Rectal smooth muscle tissue (tissue), 1 donor: Measurements from ENCODE around the gene FAM13B.

Experiments used
- H3K27ac ChIP-seq: one replicate; pipeline ENCODE4 v1.7.0; 2013; ENCODE audit warnings: low read depth, low read length, inconsistent platforms
- H3K27me3 ChIP-seq: one replicate; pipeline ENCODE4 v1.7.0; 2013; ENCODE audit warnings: low read length; ENCODE audit not compliant: control insufficient read depth, insufficient read depth
- H3K36me3 ChIP-seq: one replicate; pipeline ENCODE4 v1.7.0; 2013; ENCODE audit warnings: low read length; ENCODE audit not compliant: control insufficient read depth, insufficient read depth
- H3K4me1 ChIP-seq: one replicate; pipeline ENCODE4 v1.7.0; 2013; ENCODE audit warnings: low read length; ENCODE audit not compliant: control insufficient read depth, insufficient read depth
- H3K4me3 ChIP-seq: one replicate; pipeline ENCODE4 v1.7.0; 2013; ENCODE audit warnings: low read length
- H3K9ac ChIP-seq: one replicate; pipeline ENCODE4 v1.7.0; 2013; ENCODE audit warnings: low read length

The FAM13B gene

DNA sequence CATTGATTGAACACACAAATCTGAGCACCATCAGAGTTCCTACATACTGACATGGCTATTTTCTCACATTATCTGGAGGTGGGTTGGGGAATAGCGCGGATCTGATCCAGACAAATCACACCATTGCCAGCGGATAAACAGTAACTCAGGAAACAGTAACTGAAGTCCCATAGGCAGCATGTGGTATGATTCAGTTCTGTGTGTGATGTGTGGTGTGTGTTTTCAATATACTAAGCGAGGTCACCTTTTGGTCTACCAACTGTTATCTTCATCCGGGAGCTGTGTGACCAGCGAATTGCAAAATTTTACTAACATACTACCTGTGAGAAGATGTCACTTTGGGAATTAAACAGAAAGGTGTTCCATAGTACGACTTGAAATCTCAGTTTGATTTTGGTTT lies 93.5 kb downstream of the FAM13B start:
- no peaks in the 10 kb centered on the region for H3K27me3 ChIP-seq
- no peak overlapping the region for H3K27ac ChIP-seq
- H3K4me3 ChIP-seq, result no peak overlapping the region
- H3K36me3 ChIP-seq, result peaks cover 23% of the 10 kb centered on the region
- H3K4me1 ChIP-seq, result no peaks in the 10 kb centered on the region
- H3K9ac ChIP-seq, result no peak overlapping the region

DNA sequence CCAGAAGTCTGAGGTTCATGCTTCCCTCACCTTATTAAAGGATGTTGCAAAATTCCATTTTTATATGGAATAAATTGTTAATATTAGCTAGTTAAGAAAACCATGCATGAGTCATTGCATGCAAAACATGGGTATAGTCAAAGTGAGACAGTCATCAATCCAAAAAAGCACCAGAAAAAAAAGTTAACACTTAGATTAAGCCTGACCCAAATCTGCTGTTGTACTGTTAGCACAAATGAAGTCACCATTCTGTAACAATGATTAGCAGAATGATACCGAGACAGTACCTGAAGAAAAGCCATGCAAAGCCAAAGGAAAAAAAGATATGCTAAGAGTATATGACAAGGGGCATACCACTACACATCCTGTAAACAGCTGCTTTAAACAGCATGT lies 94.1 kb downstream of the FAM13B start:
- Histone ChIP-seq H3K9ac (no peak overlapping the region), H3K27ac (no peak overlapping the region), H3K27me3 (no peaks in the 10 kb centered on the region), H3K4me3 (no peak overlapping the region), H3K36me3 (peaks cover 23% of the 10 kb centered on the region), H3K4me1 (peaks cover 1% of the 10 kb centered on the region)

DNA sequence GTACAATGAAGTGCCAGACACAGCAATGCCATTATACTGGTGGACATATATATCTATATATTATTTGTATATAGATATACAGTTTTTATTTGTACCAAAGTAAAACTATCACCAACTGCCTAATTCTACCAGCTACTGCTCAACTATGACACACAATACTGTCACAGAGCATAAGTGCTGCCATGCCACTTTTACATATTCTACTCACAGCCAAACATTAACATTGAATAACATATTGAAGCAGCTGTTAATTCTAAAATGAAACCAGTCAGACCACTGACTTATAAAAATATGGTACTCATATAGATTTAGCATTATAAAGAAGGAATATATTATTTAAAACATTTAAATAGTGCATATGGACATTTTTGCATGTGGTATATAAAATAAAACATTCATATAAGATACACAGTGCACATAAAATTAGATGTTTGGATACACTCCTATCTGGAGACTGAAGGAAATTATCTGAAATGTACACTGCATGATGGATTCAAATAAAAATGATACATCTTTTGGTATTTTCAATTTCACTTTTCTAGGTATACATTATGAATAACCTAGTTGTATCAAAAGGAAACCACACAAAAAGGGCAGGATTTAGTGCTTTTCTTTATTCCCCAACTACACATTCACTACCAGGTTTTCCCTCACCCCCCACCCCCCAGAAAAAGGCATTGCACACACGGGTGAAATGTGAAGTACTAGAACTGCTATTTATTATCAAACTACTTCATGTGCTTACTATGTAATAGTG lies 94.7 kb downstream of the FAM13B start:
- no peak overlapping the region for H3K4me3 ChIP-seq
- H3K36me3 ChIP-seq, result peaks cover 23% of the 10 kb centered on the region
- peaks cover 7% of the 10 kb centered on the region for H3K4me1 ChIP-seq
- H3K27me3 ChIP-seq, result no peaks in the 10 kb centered on the region
- H3K9ac ChIP-seq, result no peak overlapping the region
- no peak overlapping the region for H3K27ac ChIP-seq

DNA sequence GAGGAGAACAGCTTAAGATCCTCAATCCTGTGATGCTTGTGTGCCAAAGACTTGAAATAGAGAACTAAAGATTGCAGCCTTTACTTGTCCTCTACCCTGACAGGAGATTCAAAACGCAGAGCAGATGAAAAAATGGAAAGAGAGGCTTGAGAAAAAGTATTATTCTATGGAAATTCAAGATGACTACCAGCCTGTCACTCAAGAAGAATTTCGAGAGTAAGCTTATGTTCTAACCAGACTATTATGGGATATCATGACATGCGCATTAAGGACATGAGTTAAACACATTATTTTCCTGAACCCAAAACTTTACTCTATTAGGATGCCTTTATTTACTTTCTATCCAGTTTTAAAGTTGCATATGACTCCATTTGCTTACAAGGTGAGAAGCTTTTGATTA lies 97.2 kb downstream of the FAM13B start:
- H3K27me3 ChIP-seq, result no peaks in the 10 kb centered on the region
- H3K4me1 ChIP-seq, result peaks cover 8% of the 10 kb centered on the region
- H3K36me3 ChIP-seq, result peaks cover 17% of the 10 kb centered on the region
- H3K9ac ChIP-seq, result no peak overlapping the region
- no peak overlapping the region for H3K4me3 ChIP-seq
- no peak overlapping the region for H3K27ac ChIP-seq

DNA sequence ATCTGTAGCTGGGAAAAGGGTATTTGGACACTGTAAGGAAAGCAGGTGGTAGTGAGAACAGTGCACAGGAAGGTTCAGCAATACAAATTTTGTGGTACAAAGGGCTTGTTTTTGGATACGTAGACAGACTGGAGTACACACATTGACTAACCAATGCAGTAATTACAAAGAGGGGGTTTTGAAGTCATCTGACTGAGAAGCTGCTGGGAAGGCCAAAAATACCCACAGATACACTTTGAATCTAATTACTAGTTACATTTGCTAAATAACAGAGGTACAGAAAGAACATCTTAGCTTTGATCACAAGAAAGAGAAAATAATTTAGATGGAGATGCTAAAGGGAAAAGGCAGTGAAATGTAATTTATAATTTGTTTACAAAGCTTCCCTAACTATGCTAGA lies 97.7 kb downstream of the FAM13B start:
- no peak overlapping the region for H3K4me3 ChIP-seq
- H3K27ac ChIP-seq, result no peak overlapping the region
- no peak overlapping the region for H3K9ac ChIP-seq
- H3K27me3 ChIP-seq, result no peaks in the 10 kb centered on the region
- peaks cover 8% of the 10 kb centered on the region for H3K4me1 ChIP-seq
- peaks cover 17% of the 10 kb centered on the region for H3K36me3 ChIP-seq

DNA sequence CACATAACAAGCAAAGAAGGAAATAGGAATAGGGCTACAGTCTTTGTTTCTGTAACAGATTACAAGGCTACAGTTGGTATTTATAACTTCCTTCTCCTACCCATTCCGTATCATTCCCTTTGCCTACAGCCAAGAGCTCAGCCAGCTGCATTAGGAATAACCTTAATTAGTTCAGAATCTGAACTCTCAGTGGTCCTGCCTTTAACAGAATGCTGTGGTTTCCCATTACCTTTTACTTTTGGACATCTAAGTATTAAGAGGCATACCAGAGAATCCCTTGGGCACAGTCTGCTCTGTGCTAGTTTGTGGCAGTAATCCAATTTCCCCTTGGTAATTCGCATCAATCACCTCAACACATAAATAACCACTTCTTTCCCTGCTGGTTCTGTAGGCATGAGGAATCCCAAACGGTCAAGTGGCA lies 99.4 kb downstream of the FAM13B start:
- Histone ChIP-seq H3K36me3 (peaks cover 5% of the 10 kb centered on the region), H3K9ac (no peak overlapping the region), H3K27me3 (no peaks in the 10 kb centered on the region), H3K4me3 (no peak overlapping the region), H3K27ac (no peak overlapping the region), H3K4me1 (peaks cover 8% of the 10 kb centered on the region)

DNA sequence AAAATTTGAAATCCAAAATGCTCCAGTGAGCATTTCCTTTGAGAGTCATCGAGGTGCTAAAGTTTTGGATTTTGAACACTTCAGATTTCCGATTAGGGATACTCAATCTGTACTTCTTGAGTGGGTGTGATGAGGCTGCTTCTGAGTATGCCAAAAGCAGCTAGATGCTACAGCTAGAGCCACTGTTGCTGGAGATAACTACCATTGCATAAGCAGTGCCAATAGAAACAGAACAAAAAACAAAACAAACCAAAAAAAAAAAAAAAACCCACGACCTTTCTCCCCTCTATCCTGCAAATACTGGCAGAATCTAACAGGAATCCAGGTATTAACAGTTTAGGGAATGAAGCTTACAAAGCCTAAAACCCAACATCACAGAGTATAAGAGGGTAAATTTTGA lies 100.1 kb downstream of the FAM13B start:
- Histone ChIP-seq H3K4me1 (peaks cover 8% of the 10 kb centered on the region), H3K36me3 (peaks cover 3% of the 10 kb centered on the region), H3K27ac (no peak overlapping the region), H3K9ac (no peak overlapping the region), H3K4me3 (no peak overlapping the region), H3K27me3 (no peaks in the 10 kb centered on the region)

DNA sequence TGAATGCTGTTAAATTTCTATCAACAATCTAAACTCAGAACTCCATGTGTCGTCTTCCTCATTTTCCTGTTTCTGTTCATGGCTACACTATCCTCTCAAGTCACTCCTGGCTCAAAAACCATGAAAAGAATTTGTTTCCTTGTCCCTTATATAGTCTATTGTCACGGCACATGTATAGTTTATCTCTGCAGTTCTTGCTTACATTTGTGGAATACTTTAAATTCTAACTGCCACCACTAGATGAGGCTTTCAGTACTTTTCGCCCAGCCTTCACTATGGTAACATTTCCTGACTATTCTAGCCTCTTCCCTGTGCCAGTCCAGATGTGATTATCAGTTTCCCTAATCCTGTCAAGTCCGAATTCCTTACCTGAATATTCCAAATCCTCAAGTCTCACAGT lies 109.0 kb downstream of the FAM13B start:
- no peak overlapping the region for H3K9ac ChIP-seq

DNA sequence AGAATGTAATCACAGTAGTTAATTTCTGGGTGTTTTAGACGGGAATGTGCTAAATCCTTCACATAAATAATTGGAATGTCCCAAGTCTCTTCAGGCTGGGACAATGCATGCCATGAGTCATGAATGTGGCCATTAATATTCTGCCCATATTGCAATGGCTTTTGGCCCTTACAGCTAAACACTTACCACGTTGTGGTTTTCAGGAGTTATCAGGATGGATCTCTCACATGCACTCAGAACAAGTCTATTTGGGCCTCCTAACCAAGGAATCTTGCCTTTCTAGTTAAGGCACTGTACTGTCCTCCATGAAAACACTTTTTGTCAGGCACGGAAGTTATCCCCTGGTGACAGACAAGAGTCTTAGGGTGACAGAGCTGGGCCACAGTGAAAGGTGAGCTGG lies 110.9 kb downstream of the FAM13B start:
- no peak overlapping the region for H3K4me3 ChIP-seq
- no peak overlapping the region for H3K9ac ChIP-seq
- H3K36me3 ChIP-seq, result no peaks in the 10 kb centered on the region
- no peaks in the 10 kb centered on the region for H3K27me3 ChIP-seq
- no peaks in the 10 kb centered on the region for H3K4me1 ChIP-seq
- H3K27ac ChIP-seq, result no peak overlapping the region

More for the DNA sequence above, 109.0 kb downstream of the FAM13B start:
- Histone ChIP-seq H3K4me1 (no peaks in the 10 kb centered on the region), H3K27me3 (no peaks in the 10 kb centered on the region), H3K27ac (no peak overlapping the region), H3K36me3 (no peaks in the 10 kb centered on the region), H3K4me3 (no peak overlapping the region)

DNA sequence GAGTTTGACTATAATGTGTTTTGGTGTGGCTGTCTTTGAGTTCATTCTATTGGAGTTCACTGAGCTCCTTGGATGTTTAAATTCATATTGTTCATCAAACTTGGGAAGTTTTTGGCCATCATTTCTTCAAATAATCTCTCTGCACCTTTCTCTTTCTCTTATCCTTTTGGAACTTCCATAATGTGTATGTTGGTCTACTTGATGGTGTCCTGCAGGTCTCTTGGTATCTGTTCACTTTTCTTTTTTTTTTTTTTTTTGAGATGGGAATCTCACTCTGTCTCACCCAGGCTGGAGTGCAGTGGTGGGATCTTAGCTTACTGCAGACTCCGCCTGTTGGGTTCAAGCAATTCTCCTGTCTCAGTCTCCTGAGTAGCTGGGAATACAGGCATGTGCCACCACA lies 116.0 kb downstream of the FAM13B start:
- Histone ChIP-seq H3K4me3 (no peak overlapping the region), H3K36me3 (no peaks in the 10 kb centered on the region), H3K27me3 (no peaks in the 10 kb centered on the region), H3K27ac (no peak overlapping the region), H3K9ac (no peak overlapping the region), H3K4me1 (no peaks in the 10 kb centered on the region)

DNA sequence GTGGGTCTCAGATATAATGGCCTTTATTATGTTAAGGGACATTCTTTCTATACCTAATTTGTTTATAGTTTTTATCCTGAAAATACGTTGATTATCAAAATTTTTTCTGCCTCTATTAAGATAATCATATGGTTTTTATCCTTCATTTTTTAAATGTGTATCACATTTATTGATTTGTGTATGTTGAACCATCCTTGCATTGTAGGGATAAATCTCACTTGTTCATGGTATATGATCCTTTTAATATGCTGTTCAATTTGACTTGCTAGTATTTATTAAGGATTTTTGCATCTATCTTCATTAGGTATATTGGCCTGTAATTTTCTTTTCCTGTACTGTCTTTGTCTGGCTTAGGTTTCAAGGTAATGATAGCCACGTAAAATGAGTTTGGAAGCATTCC lies 118.1 kb downstream of the FAM13B start:
- Histone ChIP-seq H3K9ac (no peak overlapping the region), H3K27ac (no peak overlapping the region), H3K4me3 (no peak overlapping the region), H3K4me1 (no peaks in the 10 kb centered on the region), H3K36me3 (no peaks in the 10 kb centered on the region), H3K27me3 (no peaks in the 10 kb centered on the region)

DNA sequence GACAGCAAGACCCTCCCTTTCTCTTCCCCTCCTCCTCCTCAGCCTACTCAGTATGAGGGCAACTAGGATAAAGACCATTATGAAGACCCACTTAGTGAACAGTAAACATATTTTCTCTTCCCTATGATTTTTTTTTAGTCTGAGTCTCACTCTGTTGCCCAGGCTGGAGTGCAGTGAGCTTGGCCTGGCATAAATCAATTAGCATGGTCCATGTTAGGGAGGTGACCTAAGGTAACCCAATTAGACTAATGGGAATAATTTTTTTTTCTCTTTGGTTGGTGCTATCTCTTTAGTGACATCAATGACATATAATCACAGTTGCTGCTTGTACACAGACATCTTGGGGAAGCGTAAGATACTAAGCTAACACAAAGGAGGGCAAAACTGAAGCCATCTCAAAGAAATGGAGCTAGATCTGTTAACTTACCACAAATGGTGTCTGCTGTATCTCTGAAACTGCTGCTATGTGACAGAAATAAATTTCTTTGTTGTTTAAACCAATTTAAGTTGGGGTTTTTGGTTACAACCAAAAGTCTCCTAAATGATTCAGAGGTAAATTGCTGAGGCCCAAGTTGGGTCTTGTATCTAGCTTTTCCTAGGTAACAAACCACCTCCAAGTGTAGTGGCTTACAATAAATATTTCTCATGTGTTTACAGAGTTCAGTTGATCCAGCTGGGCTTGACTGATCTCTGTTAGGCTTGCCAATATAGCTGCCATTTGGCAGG lies 130.3 kb downstream of the FAM13B start:
- Histone ChIP-seq H3K4me3 (no peak overlapping the region), H3K36me3 (no peaks in the 10 kb centered on the region), H3K4me1 (no peaks in the 10 kb centered on the region), H3K9ac (no peak overlapping the region), H3K27me3 (no peaks in the 10 kb centered on the region), H3K27ac (no peak overlapping the region)
